ENCODE data around the gene RELB.

GRCh38 chr19:44990966-44991365, 10.3 kb upstream of the RELB start:
- TF ChIP-seq CTCF (conservative IDR thresholded peaks at IDR 0.05 in 1 of 2, IDR thresholded peaks at IDR 0.05 in 1 of 2; ENCODE audit: low read depth in 1 of 2, low read length in 2 of 2) (no peak), EZH2 (IDR thresholded peaks at IDR 0.05; ENCODE audit: low read length, missing control alignments) (no peak)
